IPS-20b (cell line): ENCODE results near the gene SPDYE6.
"Not testable (repeated sequence)": the region's sequence is repeated elsewhere in the genome, so short reads cannot be mapped to it uniquely, and the experiment has no call there.

Experiments
- H3K27ac ChIP-seq: one replicate; pipeline ENCODE4 v1.5.1; 2013; ENCODE audit warnings: low read length
- H3K27me3 ChIP-seq: 2 replicates; pipeline ENCODE4 v1.6.1; 2013; ENCODE audit warnings: mild to moderate bottlenecking, low read length, inconsistent platforms; ENCODE audit not compliant: insufficient read depth
- H3K36me3 ChIP-seq: 2 replicates; pipeline ENCODE4 v1.6.1; 2013; ENCODE audit warnings: low read depth, mild to moderate bottlenecking, inconsistent platforms, low read length, moderate library complexity; ENCODE audit not compliant: insufficient read depth
- H3K4me1 ChIP-seq: 2 replicates; pipeline ENCODE4 v1.6.1; 2013; ENCODE audit warnings: mild to moderate bottlenecking, control low read depth, inconsistent platforms, low read length, moderate library complexity; ENCODE audit not compliant: insufficient read depth
- H3K4me3 ChIP-seq: 2 replicates; pipeline ENCODE4 v1.5.1; 2013; ENCODE audit warnings: mild to moderate bottlenecking, low read length, inconsistent platforms
- H3K9ac ChIP-seq: 2 replicates; pipeline ENCODE4 v1.6.1; 2013; ENCODE audit warnings: low read depth, mild to moderate bottlenecking, inconsistent platforms, low read length, moderate library complexity
- H3K9me3 ChIP-seq: 2 replicates; pipeline ENCODE4 v1.6.1; 2013; ENCODE audit warnings: mild to moderate bottlenecking, low read depth, low read length, inconsistent platforms; ENCODE audit not compliant: insufficient read depth

SPDYE6 gene

DNA sequence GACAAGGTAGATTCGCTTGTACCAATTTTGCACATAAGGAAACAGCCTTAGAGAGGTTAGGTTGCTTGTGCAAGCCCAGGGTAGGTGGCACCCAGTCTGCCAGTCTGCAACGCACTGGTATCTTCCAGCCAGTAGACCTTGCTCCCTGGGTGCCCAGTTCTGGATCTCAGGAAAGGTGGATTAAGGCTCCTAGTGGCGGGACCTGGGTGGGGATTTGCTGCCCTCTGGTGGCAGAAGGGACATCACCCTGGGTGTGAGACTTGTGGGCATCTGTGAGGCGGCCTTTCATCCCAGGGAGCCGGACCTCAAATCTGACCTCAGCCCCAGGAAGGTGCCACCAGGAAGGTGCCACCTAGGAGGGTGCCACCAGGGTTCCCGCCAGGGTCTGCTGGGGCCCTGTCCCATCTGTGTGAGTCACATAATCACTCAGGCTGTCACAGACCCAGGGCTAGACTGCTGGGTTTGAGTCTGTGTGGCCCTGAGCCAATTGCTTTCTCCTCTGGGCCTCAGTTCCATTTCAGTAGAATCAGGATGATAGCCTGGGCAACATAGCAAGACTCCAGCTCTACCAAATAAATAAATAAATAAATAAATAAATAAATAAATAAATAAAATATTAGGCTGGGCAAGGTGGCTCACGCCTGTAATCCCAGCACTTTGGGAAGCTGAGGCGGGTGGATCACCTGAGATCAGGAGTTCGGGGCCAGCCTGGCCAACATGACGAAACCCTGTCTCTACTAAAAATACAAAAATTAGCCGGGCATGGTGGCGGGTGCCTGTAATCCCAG lies 34.6 kb upstream of the SPDYE6 start:
- Histone ChIP-seq H3K27me3 (no peaks in the 10 kb centered on the region), H3K9ac (no peak overlapping the region), H3K9me3 (no peaks in the 10 kb centered on the region), H3K4me1 (peaks cover 4% of the 10 kb centered on the region; the same call in 1 of the 2 replicates), H3K36me3 (peaks cover 18% of the 10 kb centered on the region), H3K4me3 (no peak overlapping the region), H3K27ac (no peak overlapping the region)

DNA sequence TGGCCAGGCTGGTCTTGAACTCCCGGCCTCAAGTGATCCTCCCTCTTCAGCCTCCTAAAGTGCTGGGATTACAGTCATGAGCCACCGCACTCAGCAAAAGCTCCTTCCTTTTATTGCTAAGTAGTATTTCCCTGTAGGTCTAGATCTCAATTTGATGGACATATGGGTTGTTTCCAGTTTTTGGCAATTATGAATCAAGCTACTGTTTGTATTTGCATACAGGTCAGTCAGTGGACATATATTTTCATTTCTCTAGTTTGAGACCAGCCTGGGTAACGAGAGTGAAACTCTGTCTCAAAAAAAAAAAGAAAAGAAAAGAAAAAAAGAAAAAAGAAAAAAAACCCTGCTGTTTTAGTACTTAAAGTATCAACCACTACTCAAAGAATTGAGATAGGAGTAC lies 33.6 kb upstream of the SPDYE6 start:
- no peak overlapping the region for H3K4me3 ChIP-seq
- no peaks in the 10 kb centered on the region for H3K27me3 ChIP-seq
- no peaks in the 10 kb centered on the region for H3K9me3 ChIP-seq
- H3K9ac ChIP-seq: no peak overlapping the region
- H3K36me3 ChIP-seq: peaks cover 18% of the 10 kb centered on the region
- no peak overlapping the region for H3K27ac ChIP-seq
- H3K4me1 ChIP-seq: no peaks in the 10 kb centered on the region

DNA sequence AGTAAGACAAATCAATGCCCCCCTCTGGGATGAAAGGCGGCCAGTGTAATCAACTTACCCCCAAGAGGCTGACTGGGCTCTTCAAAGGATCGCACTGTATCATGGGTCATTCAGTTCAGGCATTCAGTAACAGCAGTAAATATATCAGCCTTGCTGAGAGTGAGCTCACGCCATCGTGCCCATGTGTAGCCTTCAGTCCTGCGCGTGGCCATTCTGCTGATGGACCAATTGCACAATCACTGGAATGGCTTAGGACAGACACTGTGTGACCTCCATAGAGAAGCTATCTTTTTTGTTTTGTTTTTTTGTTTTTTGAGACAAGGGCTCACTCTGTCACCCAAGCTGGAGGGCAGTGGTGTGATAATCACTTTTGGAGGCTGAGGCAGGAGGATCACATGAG lies 30.8 kb upstream of the SPDYE6 start:
- Histone ChIP-seq H3K36me3 (peaks cover 18% of the 10 kb centered on the region), H3K9ac (no peak overlapping the region), H3K4me1 (no peaks in the 10 kb centered on the region)

DNA sequence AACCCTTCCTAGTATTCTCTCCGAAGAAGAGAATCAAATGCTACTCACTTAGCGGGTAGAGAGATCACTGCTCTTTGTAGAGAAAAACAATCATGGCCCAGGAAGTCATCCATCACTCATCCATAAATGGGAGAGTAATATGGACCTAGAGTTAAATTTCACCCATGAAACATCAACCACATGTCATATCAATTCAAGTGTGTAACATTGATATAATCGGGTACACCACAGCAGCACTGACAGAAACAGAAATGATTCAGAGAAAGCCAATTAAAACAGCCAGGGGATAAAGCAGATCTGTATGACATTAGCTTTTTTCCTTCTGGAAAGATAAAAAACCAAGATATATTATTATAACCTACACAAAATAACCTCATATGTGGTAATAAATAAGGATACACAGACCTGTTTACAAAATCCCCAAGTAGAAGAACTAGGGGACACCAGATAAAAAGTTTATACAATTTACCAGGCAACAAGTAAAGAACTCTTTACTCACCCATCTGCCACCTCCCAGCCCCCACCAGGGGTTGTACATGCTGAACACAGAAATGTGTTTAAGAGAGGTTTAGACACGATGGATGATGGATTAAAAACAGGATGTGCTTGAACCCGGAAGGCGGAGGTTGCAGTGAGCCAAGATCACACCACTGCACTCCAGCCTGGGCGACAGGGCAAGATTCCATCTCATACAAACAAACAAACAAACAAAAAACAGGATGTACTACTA lies 25.6 kb upstream of the SPDYE6 start:
- H3K27ac ChIP-seq, H3K9ac ChIP-seq, H3K9me3 ChIP-seq, H3K4me1 ChIP-seq, H3K27me3 ChIP-seq, H3K4me3 ChIP-seq: not testable (repeated sequence)
- H3K36me3 ChIP-seq: peaks cover 42% of the 10 kb centered on the region

More for the DNA sequence above, 30.8 kb upstream of the SPDYE6 start:
- no peak overlapping the region for H3K27ac ChIP-seq
- no peak overlapping the region for H3K4me3 ChIP-seq
- H3K27me3 ChIP-seq: no peaks in the 10 kb centered on the region
- H3K9me3 ChIP-seq: no peaks in the 10 kb centered on the region

DNA sequence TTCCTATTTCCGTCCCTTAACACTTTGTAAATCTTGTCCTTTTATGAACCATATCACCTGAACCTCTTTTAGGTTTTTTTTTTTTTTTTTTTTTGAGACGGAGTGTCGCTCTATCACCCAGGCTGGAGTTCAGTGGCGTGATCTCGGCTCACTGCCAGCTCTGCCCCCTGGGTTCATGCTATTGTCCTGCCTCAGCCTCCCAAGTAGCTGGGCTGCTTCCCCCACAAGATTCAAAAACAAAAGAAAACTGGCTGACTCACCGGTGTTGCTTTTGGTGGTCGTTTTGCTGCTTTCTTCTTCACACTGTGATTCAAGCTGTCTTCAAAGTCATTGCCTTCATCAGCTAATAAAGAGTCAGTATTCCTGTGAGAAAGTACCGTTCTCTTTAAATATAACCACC lies 24.6 kb upstream of the SPDYE6 start:
- H3K9me3 ChIP-seq, H3K4me3 ChIP-seq, H3K9ac ChIP-seq, H3K4me1 ChIP-seq, H3K27me3 ChIP-seq, H3K27ac ChIP-seq: not testable (repeated sequence)
- peaks cover 43% of the 10 kb centered on the region for H3K36me3 ChIP-seq

DNA sequence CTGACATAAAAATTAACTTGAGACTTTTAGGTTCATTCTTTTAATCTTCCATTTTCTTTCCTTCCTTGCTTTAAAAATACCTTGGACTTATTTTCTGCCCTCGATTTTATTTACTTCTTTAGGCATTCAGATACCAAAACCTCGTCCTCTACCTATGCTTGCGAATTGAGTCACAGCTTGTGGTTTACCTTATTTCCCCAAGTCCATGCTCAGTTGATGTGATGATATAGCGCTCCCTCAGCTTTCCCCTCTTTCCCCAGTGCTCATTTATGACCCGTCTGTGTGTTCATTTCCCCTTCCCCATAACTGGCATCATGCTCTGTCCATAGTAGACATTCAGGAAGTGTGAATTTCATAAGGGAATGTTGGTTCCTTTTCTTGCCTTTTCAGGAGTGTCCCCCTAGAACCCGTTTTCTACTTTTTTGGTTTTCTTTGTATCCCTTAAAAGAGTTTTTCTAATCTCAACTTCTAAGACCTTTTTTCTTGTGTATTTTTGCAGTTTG lies 20.8 kb upstream of the SPDYE6 start:
- H3K4me1 ChIP-seq: peaks cover 6% of the 10 kb centered on the region; the same call in 1 of the 2 replicates
- H3K9ac ChIP-seq: no peak overlapping the region
- H3K36me3 ChIP-seq: peaks cover 36% of the 10 kb centered on the region
- H3K9me3 ChIP-seq: no peaks in the 10 kb centered on the region
- no peak overlapping the region for H3K4me3 ChIP-seq
- H3K27me3 ChIP-seq: no peaks in the 10 kb centered on the region
- H3K27ac ChIP-seq: no peak overlapping the region

DNA sequence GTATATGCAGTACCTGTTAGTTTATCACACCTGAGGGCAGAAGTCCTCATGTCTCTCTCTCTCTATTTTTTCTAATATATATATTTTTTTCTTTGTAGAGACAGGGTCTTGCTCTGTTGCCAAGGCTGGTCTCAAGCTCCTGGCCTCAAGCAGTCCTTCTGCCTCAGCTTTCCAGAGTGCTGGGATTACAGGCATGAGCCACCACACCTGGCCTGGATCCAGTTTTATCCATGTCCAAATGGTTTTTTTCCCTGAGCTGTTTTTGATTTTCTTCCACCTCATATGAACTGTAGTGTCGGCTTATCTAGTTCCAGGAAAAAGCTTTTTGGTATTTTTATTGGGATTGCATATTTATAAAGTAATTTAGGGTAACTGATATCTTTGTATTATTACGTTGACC lies 16.6 kb upstream of the SPDYE6 start:
- not testable (repeated sequence) for H3K27ac ChIP-seq, H3K9me3 ChIP-seq, H3K4me1 ChIP-seq, H3K4me3 ChIP-seq, H3K27me3 ChIP-seq, H3K9ac ChIP-seq
- H3K36me3 ChIP-seq: peaks cover 17% of the 10 kb centered on the region; the same call in 1 of the 2 replicates

DNA sequence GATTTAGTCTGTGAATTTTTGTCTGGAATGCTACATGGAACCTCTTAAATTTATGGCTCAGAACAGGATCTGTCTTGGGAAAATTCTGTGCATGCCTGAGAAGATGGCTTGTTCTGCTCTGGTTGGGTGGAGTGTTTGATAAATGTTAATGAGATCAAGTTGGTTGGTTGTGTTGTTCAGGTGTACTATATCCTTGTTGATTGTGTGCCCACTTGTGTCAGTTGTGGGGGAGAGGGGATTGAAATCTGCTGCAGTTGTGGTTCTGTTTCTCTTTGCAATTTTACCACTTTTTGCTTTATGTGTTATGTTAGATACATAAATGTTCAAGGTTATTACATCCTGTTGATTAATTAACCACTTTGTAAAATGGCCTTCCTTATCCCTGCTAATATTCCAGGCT lies 13.8 kb upstream of the SPDYE6 start:
- H3K27ac ChIP-seq, H3K4me1 ChIP-seq, H3K4me3 ChIP-seq, H3K36me3 ChIP-seq, H3K27me3 ChIP-seq, H3K9me3 ChIP-seq, H3K9ac ChIP-seq: not testable (repeated sequence)

DNA sequence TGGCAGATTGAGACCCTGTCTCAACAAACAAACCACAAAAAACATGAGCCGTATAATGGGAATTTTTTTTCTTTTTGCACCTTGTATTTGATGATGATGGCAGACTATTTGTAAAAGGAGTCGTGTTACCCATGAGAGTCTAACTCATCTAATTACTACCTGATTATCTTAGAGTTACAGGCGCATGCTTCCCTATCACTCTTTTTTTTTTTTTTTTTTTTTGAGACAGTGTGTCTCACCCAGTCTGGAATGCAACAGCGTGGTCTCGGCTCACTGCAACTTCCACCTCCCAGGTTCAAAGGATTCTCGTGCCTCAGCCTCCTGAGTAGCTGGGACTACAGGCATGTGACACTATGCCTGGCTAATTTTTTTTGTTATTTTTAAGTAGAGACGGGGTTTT lies 9.1 kb upstream of the SPDYE6 start:
- H3K36me3 ChIP-seq, H3K9ac ChIP-seq, H3K27ac ChIP-seq, H3K9me3 ChIP-seq, H3K4me3 ChIP-seq, H3K27me3 ChIP-seq, H3K4me1 ChIP-seq: not testable (repeated sequence)

DNA sequence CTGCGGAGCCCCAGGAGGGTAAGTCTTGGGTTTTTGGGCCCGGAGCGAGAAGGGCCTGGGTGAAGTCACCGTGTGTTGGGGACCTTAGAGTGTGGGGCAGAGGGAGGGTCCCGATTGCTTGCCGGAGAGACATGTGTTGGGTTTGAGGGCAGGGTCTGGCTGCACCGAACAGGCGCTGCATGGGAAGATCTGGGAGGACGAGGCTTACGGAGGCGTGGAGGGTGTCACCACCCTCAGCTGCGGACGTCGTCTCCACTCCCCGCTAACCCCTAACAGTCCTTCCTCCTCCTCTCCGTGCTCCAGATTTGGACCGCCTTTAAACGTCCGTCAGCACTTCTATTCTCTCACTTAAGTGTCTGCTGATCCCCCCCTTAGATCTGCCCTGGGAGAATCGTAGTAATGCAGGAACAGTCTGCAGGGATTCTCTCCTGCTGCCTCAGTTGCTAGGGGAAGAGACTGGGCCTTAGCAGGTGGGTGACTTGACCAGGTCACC lies 8.2 kb upstream of the SPDYE6 start:
- not testable (repeated sequence) for H3K27me3 ChIP-seq, H3K36me3 ChIP-seq, H3K27ac ChIP-seq, H3K4me1 ChIP-seq, H3K9me3 ChIP-seq
- Histone ChIP-seq H3K9ac (peak overlapping the region; percentile 72; the same call in 1 of the 2 replicates), H3K4me3 (peak overlapping the region; percentile 70)

DNA sequence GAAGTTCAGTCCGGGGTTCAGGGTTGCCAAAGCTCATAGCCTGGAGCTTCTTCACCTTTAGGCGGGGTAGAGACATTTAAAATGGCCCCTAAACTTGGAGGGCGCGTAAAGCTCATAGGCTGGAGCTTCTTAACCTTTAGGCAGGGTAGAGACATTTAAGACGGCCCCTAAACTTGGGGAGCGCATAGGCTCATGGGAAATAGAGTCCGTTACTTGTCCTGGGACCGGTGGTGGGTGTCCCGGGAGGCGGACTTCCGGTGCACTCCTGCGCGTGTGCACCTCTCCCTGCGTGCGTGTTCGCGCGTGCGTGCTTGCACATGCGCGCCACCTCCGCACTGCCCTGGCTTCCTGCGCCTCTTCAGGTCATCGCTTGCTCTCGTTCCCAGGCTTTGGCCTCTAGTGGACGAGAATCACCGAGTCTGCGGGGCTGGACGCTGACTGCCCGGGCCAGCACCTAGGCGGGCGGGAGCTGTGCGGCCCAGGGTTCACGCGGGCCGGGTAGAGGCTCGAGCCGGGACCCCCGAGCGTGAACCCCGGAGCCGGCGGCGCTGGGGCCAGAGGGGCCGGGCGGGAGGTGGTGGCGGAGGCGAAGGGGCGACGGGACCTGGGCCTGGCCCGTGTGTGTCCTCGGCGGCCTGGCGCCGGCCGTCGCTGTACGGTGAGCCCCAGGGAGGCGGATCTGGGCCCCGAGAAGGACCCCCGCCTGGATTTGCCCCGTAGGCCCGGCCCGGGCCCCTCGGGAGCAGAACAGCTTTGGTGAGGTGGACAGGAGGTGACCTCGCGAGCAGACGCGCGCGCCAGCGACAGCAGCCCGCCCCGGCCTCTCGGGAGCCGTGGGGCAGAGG lies 7.5 kb upstream of the SPDYE6 start:
- Histone ChIP-seq H3K4me3 (peak overlapping the region; percentile 70), H3K9ac (peak overlapping the region; percentile 72; the same call in 1 of the 2 replicates)
- not testable (repeated sequence) for H3K27ac ChIP-seq, H3K4me1 ChIP-seq, H3K27me3 ChIP-seq, H3K9me3 ChIP-seq, H3K36me3 ChIP-seq
